ENCODE measurements around the gene BCKDK. TPM values are rescaled to one million over a fixed set of nuclear protein-coding genes. Genes with fewer than 3 reads are reported as not detected.

The BCKDK gene
- total and polyA plus RNA-seq, 2 of the 8 experiments (the other 6 are each of a cell fraction or from before 2014, with no cell fraction given) = 49.6 to 77.1 TPM

DNA sequence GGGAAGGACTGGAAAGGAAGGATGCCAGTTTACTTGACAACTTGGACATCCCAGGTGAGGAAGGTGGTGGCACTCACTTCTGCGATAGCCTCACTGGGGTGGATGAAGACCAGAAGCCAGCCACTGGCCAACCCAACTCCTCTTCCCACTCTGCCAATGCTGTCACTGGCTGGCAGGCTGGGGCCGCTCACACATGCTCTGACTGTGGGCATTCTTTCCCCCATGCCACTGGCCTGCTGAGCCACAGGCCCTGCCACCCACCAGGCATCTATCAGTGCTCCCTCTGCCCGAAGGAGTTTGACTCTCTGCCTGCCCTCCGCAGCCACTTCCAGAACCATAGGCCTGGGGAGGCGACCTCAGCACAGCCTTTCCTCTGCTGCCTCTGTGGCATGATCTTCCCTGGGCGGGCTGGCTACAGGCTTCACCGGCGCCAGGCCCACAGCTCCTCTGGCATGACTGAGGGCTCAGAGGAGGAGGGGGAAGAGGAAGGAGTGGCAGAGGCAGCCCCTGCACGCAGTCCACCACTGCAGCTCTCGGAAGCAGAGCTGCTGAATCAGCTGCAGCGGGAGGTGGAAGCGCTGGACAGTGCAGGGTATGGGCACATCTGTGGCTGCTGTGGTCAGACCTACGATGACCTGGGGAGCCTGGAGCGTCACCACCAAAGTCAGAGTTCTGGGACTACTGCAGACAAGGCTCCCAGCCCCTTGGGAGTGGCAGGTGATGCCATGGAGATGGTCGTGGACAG, 29.4 kb upstream of the BCKDK start (continued):
- TF ChIP-seq NRF1 (IDR thresholded peaks at IDR 0.05; ENCODE audit: low read depth, low read length) (no peak), SP2 (IDR thresholded peaks at IDR 0.05; ENCODE audit: low read length) (no peak), ZNF274 (IDR thresholded peaks at IDR 0.05; ENCODE audit: borderline replicate concordance, extremely low read depth, low read length) (no peak), SUZ12 (IDR thresholded peaks at IDR 0.05; ENCODE audit: low read length) (no peak), BACH1 (IDR thresholded peaks at IDR 0.05; ENCODE audit: low read length) (no peak), TEAD4 (IDR thresholded peaks at IDR 0.05; ENCODE audit: low read depth, low read length) (no peak)
